SK-N-DZ (cell line): ENCODE measurements around the gene SLC9C2.
"Not testable (repeated sequence)": the region's sequence is repeated elsewhere in the genome, so short reads cannot be mapped to it uniquely, and the experiment has no call there.

Source experiments
- DNase-seq: peaks from one replicate; pipeline ENCODE4 v3.0.0-alpha.2; 2015; ENCODE audit warnings: low spot score

Gene SLC9C2

DNA sequence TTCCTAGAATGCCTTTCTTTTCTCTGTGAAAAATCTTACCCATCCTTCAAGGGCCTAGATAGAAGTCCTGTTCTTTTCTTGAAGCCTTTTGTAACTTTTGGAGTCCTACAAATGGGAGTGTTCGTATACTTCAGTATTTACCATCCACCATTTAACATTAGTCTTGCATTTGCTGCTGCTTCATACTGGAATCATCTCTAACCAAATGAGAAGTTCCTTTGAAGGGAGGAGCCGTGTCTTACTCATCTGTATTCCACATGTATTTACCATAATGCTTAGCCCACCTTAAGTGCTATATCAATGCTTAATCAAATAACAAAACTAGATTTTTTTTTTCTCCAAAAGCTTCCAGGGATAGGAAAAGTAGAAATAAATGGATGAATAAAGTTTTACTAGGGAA is 118.6 kb downstream of the SLC9C2 start:
- no peak for DNase-seq

DNA sequence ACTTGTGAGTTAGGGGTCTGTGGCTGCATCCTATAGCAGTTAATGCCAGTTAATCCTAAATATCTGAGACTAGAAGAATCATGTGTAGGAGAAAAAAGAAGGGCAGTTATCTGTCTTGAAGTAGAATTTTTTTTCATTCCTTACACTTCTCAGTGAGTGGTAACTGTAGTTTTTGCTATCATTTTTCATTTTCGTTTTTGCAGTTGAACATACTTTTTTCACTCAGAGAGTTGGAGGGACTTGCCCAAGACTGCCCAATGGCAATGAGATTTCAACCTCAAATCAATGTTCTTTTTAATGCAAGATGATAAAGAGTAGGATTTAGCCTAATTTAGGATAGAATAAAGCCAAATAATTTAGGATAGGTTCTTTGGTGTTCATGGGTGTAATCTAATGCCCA is 120.2 kb downstream of the SLC9C2 start:
- DNase-seq, result no peak

DNA sequence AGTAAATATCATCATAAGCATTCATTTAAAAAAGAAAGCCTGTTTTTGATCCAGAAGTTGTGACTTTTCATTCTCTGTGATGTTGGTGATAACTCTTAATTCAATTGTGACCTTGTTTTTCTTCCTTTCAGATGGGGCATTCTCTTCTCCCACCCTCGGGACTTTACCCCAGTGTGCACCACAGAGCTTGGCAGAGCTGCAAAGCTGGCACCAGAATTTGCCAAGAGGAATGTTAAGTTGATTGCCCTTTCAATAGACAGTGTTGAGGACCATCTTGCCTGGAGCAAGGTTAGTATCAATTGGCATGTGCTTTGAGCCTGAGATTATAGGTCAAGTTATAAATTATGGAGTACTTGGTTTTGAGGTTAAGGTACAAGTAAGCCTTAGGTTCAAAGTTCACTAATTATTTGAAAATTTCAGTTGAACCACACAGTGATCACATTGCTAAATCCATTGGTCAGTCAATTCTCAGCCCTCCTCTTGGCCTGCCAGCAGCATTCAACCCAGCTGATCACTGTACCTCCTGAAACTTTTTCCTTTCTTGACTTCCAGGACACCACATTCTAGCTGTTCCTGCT is 121.6 kb downstream of the SLC9C2 start:
- DNase-seq, result no peak

DNA sequence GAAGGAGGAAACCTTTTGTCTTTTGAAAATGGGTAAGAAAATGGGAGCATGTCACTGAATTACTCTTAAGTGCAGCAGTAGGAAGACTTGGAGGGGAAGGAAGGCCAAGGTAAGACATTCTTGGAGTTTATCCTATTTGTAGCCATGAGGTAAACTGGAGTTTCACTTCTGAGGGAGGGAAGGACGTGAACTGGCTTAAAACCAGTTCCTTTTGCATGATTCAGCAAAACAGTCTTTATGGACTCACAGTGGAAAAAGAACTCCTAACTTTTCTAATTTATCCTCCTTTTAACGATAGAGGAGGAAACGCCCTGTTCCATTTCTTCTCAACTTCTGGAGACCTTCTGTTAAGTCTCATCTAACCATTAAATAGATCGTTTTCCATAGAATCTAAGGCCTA is 123.2 kb downstream of the SLC9C2 start:
- DNase-seq, result no peak

DNA sequence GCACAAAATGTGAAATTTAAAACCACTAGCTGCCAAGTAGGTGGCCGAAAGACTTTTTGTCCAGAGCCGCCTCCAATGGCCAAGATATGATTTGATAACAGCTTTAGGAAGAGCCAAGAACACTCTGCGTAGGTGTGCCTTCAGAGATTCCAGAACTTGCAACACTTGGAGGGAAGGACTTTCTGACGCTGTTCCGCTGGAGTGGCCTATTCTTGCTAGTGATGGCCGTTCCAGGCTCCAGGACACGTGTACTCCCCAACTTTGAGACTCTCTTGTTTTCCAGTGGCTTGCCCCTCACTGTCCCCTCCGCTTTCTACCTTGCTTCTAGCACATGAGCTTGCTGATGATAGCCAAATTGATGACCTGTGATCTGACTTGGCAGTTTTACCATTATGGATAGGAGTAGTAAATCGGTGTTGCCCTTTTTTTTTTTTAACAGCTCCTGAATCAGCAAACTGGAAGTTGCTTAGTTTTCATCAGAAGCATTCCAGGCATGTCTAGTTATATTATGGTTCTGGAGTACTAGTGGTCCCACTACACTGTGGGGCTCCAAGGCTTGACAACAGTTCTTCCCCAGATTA is 124.7 kb downstream of the SLC9C2 start:
- peak; percentile 11 for DNase-seq

DNA sequence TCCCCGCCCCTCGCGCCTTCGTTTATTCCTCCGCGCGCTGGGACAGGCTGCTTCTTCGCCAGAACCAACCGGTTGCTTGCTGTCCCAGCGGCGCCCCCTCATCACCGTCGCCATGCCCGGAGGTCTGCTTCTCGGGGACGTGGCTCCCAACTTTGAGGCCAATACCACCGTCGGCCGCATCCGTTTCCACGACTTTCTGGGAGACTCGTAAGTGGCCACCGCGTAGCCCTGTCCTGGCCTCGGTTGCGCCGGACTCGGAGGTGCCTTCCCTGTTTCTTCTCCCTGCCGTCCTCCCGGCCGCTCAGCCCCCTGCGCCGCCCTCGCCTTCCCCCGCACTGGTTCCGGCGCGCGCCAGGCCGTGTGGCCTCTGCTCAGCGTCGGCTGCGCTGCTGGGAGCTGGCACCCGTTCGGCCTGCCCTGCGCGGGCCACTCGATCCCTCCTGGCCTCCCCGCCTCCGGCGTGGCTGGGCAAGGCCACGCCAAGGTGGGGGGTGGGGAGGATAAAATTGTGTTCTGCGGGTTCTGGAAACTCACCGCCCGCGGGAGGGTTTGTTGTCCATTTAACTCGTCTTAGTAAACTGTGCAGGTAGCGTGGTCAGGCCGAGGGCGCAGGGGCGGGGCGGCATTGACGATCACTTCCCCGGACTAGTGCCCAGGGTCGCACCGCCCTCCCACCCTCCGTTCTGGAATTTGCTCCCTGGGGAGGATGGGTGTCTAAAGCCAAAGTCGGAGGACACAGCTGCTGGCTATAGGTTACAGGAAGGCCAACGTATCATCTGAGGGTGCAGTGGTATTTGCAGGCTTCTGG is 125.4 kb downstream of the SLC9C2 start, which contains the start of gene PRDX6:
TSS of gene PRDX6 (plus strand) at position 50 of the 808 bp plus-strand sequence. CDS start at position 113, 63 bp downstream.
- peak; percentile 77 for DNase-seq

DNA sequence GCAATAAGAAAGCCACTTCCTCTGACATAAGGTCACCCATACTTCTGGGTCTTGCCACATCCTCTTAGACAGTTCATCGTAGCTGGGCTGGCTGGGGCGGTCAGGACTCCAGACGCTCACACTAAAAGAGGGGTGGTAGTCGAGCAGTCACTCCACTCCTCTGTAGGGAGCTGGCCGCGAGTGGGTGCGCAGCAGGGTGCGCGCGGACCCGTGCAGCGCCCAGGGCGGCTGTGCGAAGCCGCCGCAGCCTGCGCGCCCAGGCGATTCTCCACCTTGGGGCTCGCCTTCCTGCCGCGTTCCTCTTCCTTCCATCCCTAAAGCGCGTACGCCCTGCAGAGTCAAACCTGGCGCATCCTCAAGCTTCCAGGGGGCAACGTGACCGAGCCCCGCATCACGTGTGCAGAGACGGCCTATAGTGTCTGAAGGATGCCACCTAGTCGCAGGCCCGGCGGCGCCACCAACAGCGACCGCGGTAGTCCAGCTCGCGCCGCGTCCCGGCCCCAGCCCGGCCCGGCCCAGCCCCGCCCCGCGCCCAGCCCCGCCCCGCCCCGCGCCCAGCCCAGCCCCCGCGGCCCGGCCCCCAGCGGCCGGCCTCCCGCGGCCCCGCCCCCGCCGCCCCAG is 126.1 kb downstream of the SLC9C2 start:
- DNase-seq, result peak; percentile 94

DNA sequence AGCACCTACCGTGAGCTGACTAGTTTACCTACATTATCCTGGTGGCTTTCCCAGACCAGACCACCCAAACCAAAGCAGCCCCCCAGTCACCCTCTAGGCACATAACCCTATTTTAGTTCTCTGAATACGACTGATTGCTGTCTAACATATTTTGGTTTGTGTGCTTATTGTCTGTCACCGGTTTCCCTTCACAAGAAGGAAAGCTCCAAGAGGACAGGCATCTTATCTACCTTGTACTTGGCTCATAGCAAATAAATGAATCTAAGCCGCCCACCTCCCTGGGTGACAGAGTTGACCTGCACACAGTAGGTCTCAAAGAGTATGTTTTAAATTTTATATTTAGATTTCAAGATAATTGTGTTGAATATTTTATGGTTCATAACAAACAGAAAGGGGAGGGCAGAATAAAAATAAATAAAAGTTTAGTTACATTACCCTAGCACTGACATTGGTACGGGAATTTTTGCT is 126.6 kb downstream of the SLC9C2 start:
- peak; percentile 16 for DNase-seq

DNA sequence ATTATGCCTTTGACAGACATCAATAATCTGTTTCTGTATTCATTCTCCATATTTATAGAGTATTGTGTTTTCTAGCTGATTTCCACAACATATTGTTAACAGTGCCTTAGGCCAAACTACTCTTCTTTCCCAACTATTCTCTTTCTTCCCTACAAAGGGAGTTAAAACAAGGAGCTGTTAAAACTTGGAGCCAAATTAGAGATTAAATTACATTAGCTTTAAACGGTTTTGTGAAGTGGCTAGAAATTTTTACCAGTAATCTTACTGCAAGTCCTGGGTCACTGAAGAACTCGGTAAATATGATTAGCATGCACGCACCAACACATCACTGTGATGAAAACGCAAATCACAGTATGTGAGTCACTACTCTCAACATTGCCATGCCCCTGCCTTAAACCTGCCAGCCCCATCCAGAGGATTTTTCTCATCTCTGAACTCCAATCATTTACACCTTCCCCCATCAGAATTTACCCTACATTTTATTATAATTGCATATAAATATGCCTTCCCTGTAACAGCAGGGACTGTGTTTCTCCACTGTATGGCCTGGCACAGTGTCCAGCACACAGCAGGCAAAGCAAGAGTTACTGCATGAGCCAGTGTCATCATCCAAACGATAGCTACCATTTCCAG is 127.2 kb downstream of the SLC9C2 start:
- peak; percentile 27 for DNase-seq

DNA sequence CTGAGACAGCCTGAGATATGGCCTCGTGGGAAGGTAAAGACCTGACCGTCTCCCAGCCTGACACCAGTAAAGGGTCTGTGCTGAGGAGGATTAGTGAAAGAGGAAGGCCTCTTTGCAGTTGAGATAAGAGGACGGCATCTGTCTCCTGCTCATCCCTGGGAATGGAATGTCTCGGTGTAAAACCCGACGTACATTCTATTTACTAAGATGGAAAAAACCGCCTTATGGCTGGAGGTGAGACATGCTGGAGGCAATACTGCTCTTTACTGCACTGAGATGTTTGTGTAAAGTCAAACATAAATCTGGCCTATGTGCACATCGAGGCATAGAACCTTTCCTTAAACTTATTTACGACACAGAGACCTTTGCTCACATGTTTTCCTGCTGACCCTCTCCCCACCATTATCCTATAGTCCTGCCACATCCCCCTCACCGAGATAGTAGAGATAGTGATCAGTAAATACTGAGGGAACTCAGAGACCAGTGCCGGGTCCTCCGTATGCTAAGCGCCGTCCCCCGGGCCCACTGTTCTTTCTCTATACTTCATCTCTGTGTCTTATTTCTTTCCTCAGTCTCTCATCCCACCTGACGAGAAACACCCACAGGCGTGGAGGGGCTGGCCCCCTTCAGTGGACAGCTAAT is 128.0 kb downstream of the SLC9C2 start:
- peak; percentile 44 for DNase-seq

DNA sequence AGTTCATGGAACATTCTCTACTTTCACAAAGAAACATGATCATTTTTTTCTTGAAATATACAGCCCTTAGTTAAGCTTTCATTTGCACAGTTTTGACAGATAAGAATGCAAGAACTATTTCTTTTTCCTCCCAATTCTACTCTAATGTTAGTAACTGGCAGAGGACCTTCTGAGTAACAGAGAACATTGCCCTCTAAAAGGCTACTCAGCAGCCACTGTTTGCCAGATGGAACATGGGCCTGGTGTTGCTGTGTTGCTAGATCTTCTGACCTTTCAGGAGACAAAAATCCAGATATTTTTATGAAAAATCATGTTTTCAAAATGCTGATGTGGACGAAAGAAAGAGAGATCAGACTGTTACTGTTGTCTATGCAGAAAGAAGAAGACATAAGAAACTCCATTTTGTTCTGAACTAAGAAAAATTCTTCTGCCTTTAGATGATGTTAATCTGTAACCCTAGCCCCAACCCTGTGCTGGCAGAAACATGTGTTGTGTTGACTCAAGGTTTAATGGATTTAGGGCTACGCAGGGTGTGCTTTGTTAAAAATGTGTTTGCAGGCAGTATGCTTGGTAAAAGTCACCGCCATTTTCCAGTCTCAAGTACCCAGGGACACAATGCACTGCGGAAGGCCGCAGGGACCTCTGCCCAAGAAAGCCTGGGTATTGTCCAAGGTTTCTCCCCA is 128.6 kb downstream of the SLC9C2 start:
- peak; percentile 6 for DNase-seq

DNA sequence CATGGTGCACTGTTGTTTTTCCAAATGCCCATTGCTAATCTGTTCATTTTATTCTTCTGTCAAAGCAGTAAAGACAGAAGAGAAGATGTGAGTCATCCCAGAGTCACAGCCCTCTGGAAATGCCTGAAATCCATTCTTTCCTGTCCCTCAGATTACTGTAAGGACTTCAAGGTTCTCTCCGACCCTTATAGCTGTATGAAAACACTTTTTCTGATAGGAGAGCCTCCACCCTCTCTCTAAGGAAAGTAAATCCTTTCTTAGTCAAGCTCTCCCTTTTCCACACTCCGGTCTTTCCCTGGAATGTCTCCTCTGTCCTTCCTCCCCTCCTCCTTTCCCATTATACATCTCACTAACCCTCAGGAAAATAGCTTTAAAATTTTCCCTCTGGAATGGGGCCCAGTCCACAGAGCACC is 129.3 kb downstream of the SLC9C2 start:
- DNase-seq, result no peak

DNA sequence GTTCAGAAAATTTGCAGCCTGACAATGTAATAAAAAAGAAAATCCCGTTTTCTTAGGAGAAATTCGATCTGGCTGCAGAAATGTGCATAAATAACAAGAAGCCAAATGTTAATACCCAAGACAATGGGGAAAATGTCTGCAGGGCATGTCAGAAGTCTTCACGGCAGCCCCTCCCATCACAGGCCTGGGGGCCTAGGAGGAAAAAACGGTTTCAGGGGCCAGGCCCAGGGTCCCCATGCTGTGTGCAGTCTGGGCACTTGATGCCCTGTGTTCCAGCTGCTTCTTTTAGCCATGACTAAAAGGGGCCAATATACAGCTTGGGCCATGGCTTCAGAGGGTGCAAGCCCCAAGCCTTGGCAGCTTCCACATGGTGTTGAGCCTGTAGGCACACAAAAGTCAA is 132.3 kb downstream of the SLC9C2 start:
- DNase-seq, result no peak

DNA sequence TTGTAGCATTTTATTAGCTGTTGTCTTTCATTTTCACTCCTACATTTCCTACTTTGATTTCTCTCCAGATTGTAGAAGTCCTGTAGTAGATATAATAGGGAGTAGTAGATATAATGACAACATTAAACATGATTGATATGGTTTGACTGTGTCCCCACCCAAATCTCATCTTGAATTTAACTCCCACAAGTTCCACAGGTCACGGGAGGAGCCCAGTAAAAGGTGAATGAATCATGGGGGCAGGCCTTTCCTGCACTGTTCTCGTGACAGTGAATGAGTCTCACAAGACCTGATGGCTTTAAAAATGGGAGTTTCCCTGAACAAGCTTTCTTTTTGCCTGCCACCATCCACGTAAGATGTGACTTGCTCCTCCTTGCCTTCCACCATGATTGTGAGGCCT is 133.2 kb downstream of the SLC9C2 start:
- no peak for DNase-seq

DNA sequence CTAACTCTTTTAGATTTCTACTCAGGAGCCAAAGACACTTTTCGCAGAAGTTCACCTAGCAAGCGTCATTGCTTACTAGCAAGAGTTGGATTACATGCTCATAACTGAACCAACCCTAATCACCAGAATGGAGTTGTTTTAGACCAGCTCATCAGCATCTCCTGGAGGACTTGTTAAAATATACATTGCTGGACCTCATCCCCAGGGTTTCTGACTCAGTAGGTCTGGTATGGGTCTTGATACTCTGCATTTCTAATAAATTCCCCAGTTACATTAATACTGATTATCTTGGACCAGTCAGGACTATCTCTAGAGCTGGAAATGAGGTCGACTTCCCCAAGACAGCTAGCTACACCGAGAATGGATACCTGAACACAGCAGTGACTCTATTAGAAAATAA is 135.4 kb downstream of the SLC9C2 start:
- DNase-seq, result no peak

DNA sequence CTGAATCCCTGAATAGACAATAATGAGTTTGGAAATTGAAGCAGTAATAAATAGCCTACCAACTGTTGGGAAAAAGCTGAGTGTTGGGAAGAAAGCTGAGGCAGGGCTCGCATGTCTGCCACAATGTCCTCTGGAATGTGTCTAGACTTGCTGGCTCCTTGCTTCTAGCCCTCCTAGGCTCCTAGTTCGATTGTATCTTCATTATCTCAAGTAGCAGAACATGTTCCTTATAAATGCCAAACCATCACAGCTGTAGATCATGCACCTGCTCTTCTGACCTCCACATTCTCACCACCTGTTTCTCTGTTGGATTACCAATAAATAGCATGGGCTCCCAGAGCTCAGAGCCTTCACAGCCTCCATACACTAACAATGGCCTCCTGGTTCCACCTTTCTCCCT is 138.7 kb downstream of the SLC9C2 start:
- DNase-seq, result not testable (repeated sequence)

DNA sequence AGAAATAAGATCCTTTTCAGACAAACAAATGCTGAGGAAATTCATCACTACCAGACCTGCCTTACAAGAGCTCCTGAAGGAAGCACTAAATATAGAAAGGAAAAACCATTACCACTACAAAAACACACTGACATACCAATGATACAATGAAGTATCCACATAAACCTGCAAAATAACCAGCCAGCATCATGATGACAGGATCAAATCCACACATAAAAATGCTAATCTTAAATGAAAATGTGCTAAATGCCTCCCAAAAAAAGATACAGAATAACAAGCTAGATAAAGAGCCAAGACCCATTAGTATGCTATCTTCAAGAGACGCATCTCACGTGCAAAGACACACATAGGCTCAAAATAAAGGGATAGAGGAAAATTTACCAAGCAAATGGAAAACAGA is 140.2 kb downstream of the SLC9C2 start:
- DNase-seq, result not testable (repeated sequence)

DNA sequence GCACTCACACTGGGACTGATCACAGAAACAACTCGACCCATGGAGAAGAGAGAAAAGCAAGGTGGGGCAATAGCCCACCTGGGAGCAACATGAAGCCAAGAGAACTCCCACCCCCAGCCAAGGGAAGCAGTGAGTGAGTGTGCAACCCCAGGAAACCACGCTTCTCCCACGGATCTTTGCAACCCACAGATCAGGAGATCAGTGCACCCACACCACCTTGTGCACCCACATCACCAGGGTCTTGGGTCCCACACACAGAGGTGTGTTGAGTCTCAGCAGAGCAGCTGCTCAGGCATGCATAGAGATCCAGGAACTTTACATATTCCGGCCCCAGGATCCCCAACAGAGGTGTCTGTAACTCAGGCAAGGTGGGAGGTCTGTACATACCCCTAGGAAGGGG is 143.0 kb downstream of the SLC9C2 start:
- DNase-seq, result no peak

DNA sequence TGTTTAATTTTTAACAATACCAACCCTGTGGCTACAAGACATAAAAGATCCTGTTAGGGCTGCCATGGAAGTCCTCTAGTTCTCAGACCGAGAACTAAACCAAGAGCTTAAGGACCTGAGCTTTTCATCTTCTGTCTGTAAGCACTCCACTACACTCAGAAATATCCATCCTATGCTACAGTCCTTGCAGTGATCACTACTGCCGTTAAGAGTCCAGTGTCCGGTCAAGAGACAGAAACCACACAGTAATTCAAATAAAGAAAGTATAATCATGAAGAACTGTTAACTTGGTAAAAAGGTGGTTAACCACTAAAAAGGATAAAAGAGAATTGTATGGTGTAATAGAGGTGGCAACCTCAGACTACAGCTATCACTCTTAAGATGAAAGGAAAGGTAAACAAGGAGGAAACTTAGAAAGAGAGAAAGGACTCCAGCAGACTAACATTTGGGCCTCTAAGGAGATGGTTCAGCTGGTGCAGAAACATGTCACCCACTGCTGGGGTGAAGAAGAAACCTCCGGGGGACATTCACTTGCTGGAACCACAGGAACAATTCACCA is 147.8 kb downstream of the SLC9C2 start:
- no peak for DNase-seq

DNA sequence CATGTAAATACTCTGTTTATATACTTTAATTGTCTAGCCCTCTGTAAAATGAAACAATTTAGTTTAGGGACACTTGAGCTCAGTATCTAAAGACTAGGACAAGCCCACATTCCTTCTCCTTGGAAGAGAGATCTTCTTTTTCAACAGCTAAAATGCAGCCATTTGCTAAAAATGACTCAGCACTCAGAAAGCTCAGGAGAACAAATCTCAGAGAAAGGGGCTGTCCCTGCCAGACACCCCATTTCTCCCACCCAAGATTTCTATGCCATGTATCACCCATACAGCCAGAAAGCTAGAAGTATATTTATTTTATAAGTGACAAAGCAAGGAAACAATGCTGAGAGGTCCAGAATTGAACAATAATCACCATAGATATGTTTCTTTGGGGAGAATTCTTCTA is 148.9 kb downstream of the SLC9C2 start:
- DNase-seq, result no peak
